ENCODE results near the gene IRF2BP1.

DNA sequence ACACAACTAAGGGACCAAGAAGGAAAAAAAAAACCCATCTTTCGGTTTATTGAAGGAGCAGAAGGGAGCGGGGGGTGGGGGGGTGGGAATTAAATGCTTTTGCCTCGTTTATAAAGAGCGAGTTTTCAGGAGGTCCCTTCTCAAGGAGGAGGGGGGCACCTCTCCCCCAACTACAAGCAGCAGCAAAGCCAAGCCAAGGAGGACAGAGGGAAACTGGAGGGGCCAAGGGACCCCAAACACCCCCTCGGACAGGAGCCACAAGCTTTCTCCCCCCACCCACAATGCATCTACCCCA is 2.4 kb downstream of the IRF2BP1 start:
- TF ChIP-seq CTCF (conservative IDR thresholded peaks at IDR 0.05; ENCODE audit: low read depth, low read length) (no peak), EZH2 (IDR thresholded peaks at IDR 0.05; ENCODE audit: borderline replicate concordance, low read depth, low read length, poor library complexity, severe bottlenecking) (no peak)
